Measurements from ENCODE around the gene ASB1. TPM values are rescaled to one million over a fixed set of nuclear protein-coding genes. Genes with fewer than 3 reads are reported as not detected.

The ASB1 gene
- total and polyA plus RNA-seq, 9 of the 15 experiments (the other 6 are each of a cell fraction or from before 2014, with no cell fraction given) = 6.3 to 37.7 (median 23.9) TPM

GRCh38 chr2:238493411-238493810, 66.7 kb downstream of the ASB1 start:
- BruUV-seq (replicated peaks) = no TSS peak
- ATAC-seq (no peak), FAIRE-seq (no peak), DNase-seq (ENCODE audit: extremely low read depth in 1 of 4, low spot score in 3 of 4) (no peak)
- H3K9ac ChIP-seq (ENCODE audit: insufficient read depth in 1 of 2, low read depth in 2 of 2, low read length in 2 of 2) = no peak overlapping the region
- H3K4me2 ChIP-seq (ENCODE audit: insufficient read depth, low read length) = no peak overlapping the region
- H3K27ac ChIP-seq (ENCODE audit: extremely low read depth, low read depth, low read length) = no peak overlapping the region
- TF ChIP-seq ASH1L (IDR thresholded peaks at IDR 0.05; ENCODE audit: borderline replicate concordance, low read depth, partially characterized antibody) (no peak), STAT5B (CRISPR knock-in tag; IDR thresholded peaks at IDR 0.05) (no peak), SP1 (CRISPR knock-in tag; IDR thresholded peaks at IDR 0.05) (no peak), MTA2 (IDR thresholded peaks at IDR 0.05; ENCODE audit: low read depth) (no peak), SMARCC2 (IDR thresholded peaks at IDR 0.05; ENCODE audit: low read depth) (no peak), MXI1 (IDR thresholded peaks at IDR 0.05; ENCODE audit: low read depth, low read length) (no peak), ZBTB17 (CRISPR knock-in tag; IDR thresholded peaks at IDR 0.05) (no peak), SIN3B (IDR thresholded peaks at IDR 0.05; ENCODE audit: low read depth) (no peak), TCFL5 (CRISPR knock-in tag; conservative IDR thresholded peaks at IDR 0.05) (no peak), TEAD4 (IDR thresholded peaks at IDR 0.05; ENCODE audit: low read length) (no peak), TEAD4 (CRISPR knock-in tag; IDR thresholded peaks at IDR 0.05; ENCODE audit: borderline replicate concordance) (no peak), SREBF2 (CRISPR knock-in tag; IDR thresholded peaks at IDR 0.05) (no peak), ARNT (IDR thresholded peaks at IDR 0.05) (no peak), IFI16 (CRISPR knock-in tag; IDR thresholded peaks at IDR 0.05) (no peak), TRIM28 (IDR thresholded peaks at IDR 0.05) (no peak), NELFE (IDR thresholded peaks at IDR 0.05; ENCODE audit: insufficient read depth, insufficient read length) (no peak), ZNF311 (CRISPR knock-in tag; IDR thresholded peaks at IDR 0.05) (no peak)
- intact Hi-C loops (cut with micrococcal nuclease) = no loop called here
- no peak overlapping the region for H2AFZ ChIP-seq (ENCODE audit: low read depth, low read length)
- no peaks in the 10 kb centered on the region for H3K9me1 ChIP-seq (ENCODE audit: control insufficient read depth, insufficient read depth, low read length)
- no peaks in the 10 kb centered on the region for H3K9me3 ChIP-seq (replicated peaks; ENCODE audit: control insufficient read depth, insufficient read depth, low read depth, low read length)
- WGBS (ENCODE audit: insufficient coverage, low coverage, missing lambda C conversion rate) = 0% methylated on average over 3 of the region's 5 CpGs
- peaks cover 14 to 54% of the 10 kb centered on the region in 2 experiments; a peak in 4 of 5 replicates for H3K27me3 ChIP-seq (ENCODE audit: control insufficient read depth in 2 of 2, insufficient read depth in 2 of 2, low read length in 2 of 2)
- no peak overlapping the region for H3K4me3 ChIP-seq
- ChIA-PET POLR2A (no interaction called here), CTCF (ENCODE audit: low intra/inter-chr PET ratio) (no interaction called here)
- no peaks in the 10 kb centered on the region for H3K79me2 ChIP-seq (ENCODE audit: control insufficient read depth, insufficient read depth, low read length)
- no peaks in the 10 kb centered on the region for H3K4me1 ChIP-seq (replicated peaks in 1 of 2; ENCODE audit: control insufficient read depth in 2 of 2, insufficient read depth in 2 of 2, low read length in 2 of 2)
- in situ Hi-C loops (cut with MboI) = no loop called here
- H3K36me3 ChIP-seq (ENCODE audit: control insufficient read depth, insufficient read depth, low read length) = no peaks in the 10 kb centered on the region
- no peaks in the 10 kb centered on the region for H4K20me1 ChIP-seq (replicated peaks; ENCODE audit: control insufficient read depth, insufficient read depth, low read length)
